Erythroblast (primary cell): ENCODE measurements around the gene RAD51B.

ENCODE experiments used
- GATA1 ChIP-seq: IDR thresholded peaks from 2 replicates; pipeline ENCODE4 v1.6.1; 2011; ENCODE audit warnings: low read depth, mild to moderate bottlenecking, control low read depth, low read length, moderate library complexity
- POLR2A ChIP-seq: IDR thresholded peaks from 2 replicates; pipeline ENCODE4 v1.6.1; 2011; ENCODE audit warnings: mild to moderate bottlenecking, low read length

DNA sequence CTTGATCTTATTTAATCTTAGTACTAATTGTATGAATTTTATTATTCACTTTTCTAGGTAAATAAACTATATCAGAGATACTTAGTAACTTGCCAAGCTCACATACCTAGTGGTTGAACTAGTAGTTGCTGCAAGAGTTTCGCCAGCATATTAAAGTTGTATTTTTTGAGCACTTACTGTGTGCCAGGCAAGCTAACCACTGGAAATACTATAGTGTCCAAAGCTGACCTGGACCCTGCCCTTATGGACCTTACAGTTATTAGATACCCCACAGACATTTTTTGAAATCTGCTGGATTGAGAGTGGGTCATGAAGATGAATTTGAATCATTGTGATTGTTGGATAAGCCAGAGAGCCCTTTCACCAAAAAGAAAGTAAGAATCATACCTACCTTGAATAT is 125.0 kb downstream of the RAD51B start:
- TF ChIP-seq POLR2A (no peak), GATA1 (no peak)
